ENCODE measurements around the gene INPP4B.

Gene INPP4B

DNA sequence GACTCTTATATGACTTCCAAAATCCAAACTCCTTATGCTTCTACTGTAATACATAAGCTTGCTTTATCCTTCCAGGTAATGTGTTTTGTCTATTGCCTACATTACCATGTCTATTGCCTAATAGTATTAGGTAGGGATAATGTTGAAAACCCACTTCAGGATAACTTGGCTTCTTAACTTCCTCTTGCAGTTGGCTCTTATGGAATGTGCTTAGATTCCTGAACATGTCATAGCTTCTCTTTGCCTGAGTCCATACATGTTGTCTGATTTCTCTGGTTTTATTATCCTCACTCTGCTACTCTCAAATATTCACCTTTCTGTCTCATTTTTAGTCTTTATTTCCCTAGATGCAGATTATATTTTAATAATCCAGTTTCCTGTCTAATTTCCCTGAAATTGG is 609.8 kb downstream of the INPP4B start:
- no peaks in the 10 kb centered on the region; the same call in 1 of the 2 replicates for H3K36me3 ChIP-seq (ENCODE audit: insufficient read depth)
- TF ChIP-seq, protein P1, sequence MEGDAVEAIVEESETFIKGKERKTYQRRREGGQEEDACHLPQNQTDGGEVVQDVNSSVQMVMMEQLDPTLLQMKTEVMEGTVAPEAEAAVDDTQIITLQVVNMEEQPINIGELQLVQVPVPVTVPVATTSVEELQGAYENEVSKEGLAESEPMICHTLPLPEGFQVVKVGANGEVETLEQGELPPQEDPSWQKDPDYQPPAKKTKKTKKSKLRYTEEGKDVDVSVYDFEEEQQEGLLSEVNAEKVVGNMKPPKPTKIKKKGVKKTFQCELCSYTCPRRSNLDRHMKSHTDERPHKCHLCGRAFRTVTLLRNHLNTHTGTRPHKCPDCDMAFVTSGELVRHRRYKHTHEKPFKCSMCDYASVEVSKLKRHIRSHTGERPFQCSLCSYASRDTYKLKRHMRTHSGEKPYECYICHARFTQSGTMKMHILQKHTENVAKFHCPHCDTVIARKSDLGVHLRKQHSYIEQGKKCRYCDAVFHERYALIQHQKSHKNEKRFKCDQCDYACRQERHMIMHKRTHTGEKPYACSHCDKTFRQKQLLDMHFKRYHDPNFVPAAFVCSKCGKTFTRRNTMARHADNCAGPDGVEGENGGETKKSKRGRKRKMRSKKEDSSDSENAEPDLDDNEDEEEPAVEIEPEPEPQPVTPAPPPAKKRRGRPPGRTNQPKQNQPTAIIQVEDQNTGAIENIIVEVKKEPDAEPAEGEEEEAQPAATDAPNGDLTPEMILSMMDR (conservative IDR thresholded peaks at IDR 0.05; ENCODE audit: low read depth, low read length) = no peak
- no peaks in the 10 kb centered on the region for H3K4me1 ChIP-seq (ENCODE audit: low read depth, poor library complexity, severe bottlenecking)
- no peaks in the 10 kb centered on the region for H4K20me1 ChIP-seq (ENCODE audit: insufficient read depth)
- no peak overlapping the region for H3K4me2 ChIP-seq
- no peak overlapping the region for H3K4me3 ChIP-seq (IDR thresholded peaks at IDR 0.05; ENCODE audit: insufficient read depth, low read depth, low read length)
- H2AFZ ChIP-seq (ENCODE audit: low read depth) = no peak overlapping the region
- H3K27ac ChIP-seq = no peak overlapping the region
- H3K9ac ChIP-seq = no peak overlapping the region
- H3K79me2 ChIP-seq (ENCODE audit: insufficient read depth, low read depth) = no peaks in the 10 kb centered on the region
- no peaks in the 10 kb centered on the region for H3K27me3 ChIP-seq (ENCODE audit: insufficient read depth, low read depth)

DNA sequence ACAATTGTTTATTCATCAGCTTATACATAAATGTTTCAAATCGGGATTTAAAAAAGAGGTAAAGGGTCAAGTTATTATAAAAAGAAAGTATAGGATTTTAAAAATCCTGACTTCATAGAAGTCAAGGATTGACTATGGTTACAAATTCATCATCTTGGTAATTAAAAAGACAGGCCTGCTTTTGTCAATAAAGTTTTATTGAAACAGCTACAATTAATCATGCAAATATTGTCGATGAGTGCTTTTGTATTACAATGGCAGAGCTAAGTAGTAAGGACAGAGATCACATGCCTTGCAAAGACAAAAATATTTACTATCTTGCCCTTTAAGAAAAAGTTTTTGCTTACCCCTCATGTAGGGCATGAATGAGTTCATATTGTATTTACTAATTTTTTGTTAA is 614.3 kb downstream of the INPP4B start:
- Histone ChIP-seq H3K36me3 (ENCODE audit: insufficient read depth) (no peaks in the 10 kb centered on the region; the same call in 1 of the 2 replicates), H3K79me2 (ENCODE audit: insufficient read depth, low read depth) (no peaks in the 10 kb centered on the region), H3K4me2 (no peak overlapping the region), H3K4me3 (IDR thresholded peaks at IDR 0.05; ENCODE audit: insufficient read depth, low read depth, low read length) (no peak overlapping the region), H4K20me1 (ENCODE audit: insufficient read depth) (no peaks in the 10 kb centered on the region), H3K4me1 (ENCODE audit: low read depth, poor library complexity, severe bottlenecking) (no peaks in the 10 kb centered on the region), H3K27ac (no peak overlapping the region), H2AFZ (ENCODE audit: low read depth) (no peak overlapping the region), H3K9ac (no peak overlapping the region), H3K27me3 (ENCODE audit: insufficient read depth, low read depth) (no peaks in the 10 kb centered on the region)
- TF ChIP-seq, protein P1 (conservative IDR thresholded peaks at IDR 0.05; ENCODE audit: low read depth, low read length) = no peak

DNA sequence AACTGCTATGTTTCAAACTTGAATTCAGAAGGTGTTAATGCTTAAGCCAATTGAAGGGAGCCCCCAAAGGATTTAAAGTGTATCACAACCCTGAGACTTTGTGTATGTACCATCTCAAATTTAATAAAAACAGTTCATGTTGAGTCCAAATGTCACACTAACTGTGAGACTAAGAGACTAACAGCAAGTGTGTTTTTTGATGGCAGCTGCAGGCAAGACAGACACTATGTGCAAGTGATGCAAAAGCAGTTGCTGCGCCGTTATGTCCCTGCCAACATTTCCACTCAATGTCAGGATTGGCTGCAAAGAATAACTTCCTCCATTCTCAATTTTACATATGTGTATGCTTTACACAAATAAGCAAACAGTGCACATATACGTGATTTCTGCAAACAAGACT is 615.1 kb downstream of the INPP4B start:
- no peak overlapping the region for H3K27ac ChIP-seq
- H3K4me1 ChIP-seq (ENCODE audit: low read depth, poor library complexity, severe bottlenecking) = no peaks in the 10 kb centered on the region
- no peaks in the 10 kb centered on the region for H3K79me2 ChIP-seq (ENCODE audit: insufficient read depth, low read depth)
- no peaks in the 10 kb centered on the region; the same call in 1 of the 2 replicates for H3K36me3 ChIP-seq (ENCODE audit: insufficient read depth)
- no peak overlapping the region for H2AFZ ChIP-seq (ENCODE audit: low read depth)
- no peaks in the 10 kb centered on the region for H4K20me1 ChIP-seq (ENCODE audit: insufficient read depth)
- TF ChIP-seq, protein P1 (conservative IDR thresholded peaks at IDR 0.05; ENCODE audit: low read depth, low read length) = no peak
- H3K4me2 ChIP-seq = no peak overlapping the region
- H3K4me3 ChIP-seq (IDR thresholded peaks at IDR 0.05; ENCODE audit: insufficient read depth, low read depth, low read length) = no peak overlapping the region
- no peak overlapping the region for H3K9ac ChIP-seq
- H3K27me3 ChIP-seq (ENCODE audit: insufficient read depth, low read depth) = no peaks in the 10 kb centered on the region

DNA sequence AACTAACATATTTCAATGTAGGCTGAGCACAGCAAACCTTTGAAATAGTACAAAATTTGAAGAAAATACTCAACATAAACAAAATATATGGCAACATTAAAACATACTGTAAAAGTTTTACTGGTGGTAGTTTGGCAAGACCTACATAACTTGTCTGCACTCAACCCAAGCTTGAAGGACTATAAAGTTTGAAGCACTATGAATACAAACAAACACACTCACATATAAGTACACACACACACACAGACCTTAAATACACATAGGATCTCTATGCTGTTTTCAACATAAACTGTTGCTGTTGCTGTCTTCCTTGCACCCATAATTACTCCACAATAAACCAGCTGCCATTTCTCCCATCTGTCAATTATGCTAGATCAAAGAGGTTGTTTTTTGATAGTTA is 620.1 kb downstream of the INPP4B start:
- Histone ChIP-seq H3K4me3 (IDR thresholded peaks at IDR 0.05; ENCODE audit: insufficient read depth, low read depth, low read length) (no peak overlapping the region), H3K36me3 (ENCODE audit: insufficient read depth) (no peaks in the 10 kb centered on the region), H2AFZ (ENCODE audit: low read depth) (no peak overlapping the region), H3K27ac (no peak overlapping the region), H3K79me2 (ENCODE audit: insufficient read depth, low read depth) (no peaks in the 10 kb centered on the region), H3K4me1 (ENCODE audit: low read depth, poor library complexity, severe bottlenecking) (no peaks in the 10 kb centered on the region), H4K20me1 (ENCODE audit: insufficient read depth) (no peaks in the 10 kb centered on the region), H3K4me2 (no peak overlapping the region), H3K27me3 (ENCODE audit: insufficient read depth, low read depth) (no peaks in the 10 kb centered on the region), H3K9ac (no peak overlapping the region)
- TF ChIP-seq, protein P1 (conservative IDR thresholded peaks at IDR 0.05; ENCODE audit: low read depth, low read length) = no peak

Data from KMS-11 (cell line).